WTC11 (cell line): ENCODE measurements around the gene USH2A. TPM values are rescaled to one million over a fixed set of nuclear protein-coding genes. Genes with fewer than 3 reads are reported as not detected.

Experiments used
- ATAC-seq: fragments of 200-7000 bp; cut with Tn5 transposase; 2 replicates; pipeline ENCODE4 v1.10.0; 2021; ENCODE audit warnings: mild to moderate bottlenecking, moderate library complexity
- CTCF ChIA-PET: fragments of 300-600 bp; sonication (Branson Sonifier 250); formaldehyde crosslinking; loops from one replicate; lab custom pipeline; 2021; ENCODE audit warnings: antibody characterized with exemption; lab: Charles Lee
- POLR2A ChIA-PET: fragments of 350-600 bp; sonication (Branson Sonifier 250); formaldehyde crosslinking; loops from one replicate; lab custom pipeline; 2021; ENCODE audit warnings: antibody characterized with exemption; lab: Charles Lee
- DNase-seq: peaks from one replicate; pipeline ENCODE4 v3.0.0; 2021; ENCODE audit warnings: low spot score
- H3K27ac Mint-ChIP-seq: 2 replicates; pipeline ENCODE4 v1.8.0; 2021; ENCODE audit warnings: mixed read lengths
- H3K27me3 Mint-ChIP-seq: 2 replicates; pipeline ENCODE4 v1.8.0; 2021; ENCODE audit warnings: low read depth, mild to moderate bottlenecking, moderate library complexity, mixed read lengths
- H3K36me3 Mint-ChIP-seq: 2 replicates; pipeline ENCODE4 v1.8.0; 2021; ENCODE audit warnings: mixed read lengths
- H3K4me1 Mint-ChIP-seq: 2 replicates; pipeline ENCODE4 v1.8.0; 2022; ENCODE audit warnings: mixed read lengths
- H3K4me3 Mint-ChIP-seq: 2 replicates; pipeline ENCODE4 v1.8.0; 2021; ENCODE audit warnings: mild to moderate bottlenecking, moderate library complexity, mixed read lengths
- H3K9me3 Mint-ChIP-seq: 2 replicates; pipeline ENCODE4 v1.8.0; 2021; ENCODE audit warnings: mixed read lengths
- CBFB ChIP-seq: sonication (generic); formaldehyde crosslinking; IDR thresholded peaks from 2 replicates; pipeline ENCODE4 v1.8.1; 2022; ENCODE audit warnings: mild to moderate bottlenecking, low read depth, missing genetic modification reagents
- FOXP1 ChIP-seq: sonication (generic); formaldehyde crosslinking; IDR thresholded peaks from 2 replicates; pipeline ENCODE4 v1.8.0; 2022; ENCODE audit warnings: missing genetic modification reagents, mild to moderate bottlenecking, moderate library complexity, borderline replicate concordance
- KAT7 ChIP-seq: sonication (generic); formaldehyde crosslinking; IDR thresholded peaks from 2 replicates; pipeline ENCODE4 v1.8.1; 2023; ENCODE audit warnings: missing genetic modification reagents, mild to moderate bottlenecking, borderline replicate concordance
- MYBL2 ChIP-seq: sonication (generic); formaldehyde crosslinking; IDR thresholded peaks from 2 replicates; pipeline ENCODE4 v1.8.1; 2023; ENCODE audit warnings: mild to moderate bottlenecking, moderate library complexity, missing genetic modification reagents
- NR3C1 ChIP-seq: sonication (generic); formaldehyde crosslinking; conservative IDR thresholded peaks from 2 replicates; pipeline ENCODE4 v1.8.1; 2023; ENCODE audit warnings: low read depth, mild to moderate bottlenecking, missing genetic modification reagents
- RELA ChIP-seq: sonication (generic); formaldehyde crosslinking; IDR thresholded peaks from 2 replicates; pipeline ENCODE4 v1.8.1; 2022; ENCODE audit warnings: missing genetic modification reagents, mild to moderate bottlenecking, borderline replicate concordance
- RORB ChIP-seq: fragments of 250-450 bp; sonication (Bioruptor Pico); IDR thresholded peaks from 2 replicates; pipeline ENCODE4 v1.9.0; 2021; ENCODE audit warnings: mild to moderate bottlenecking
- SP1 ChIP-seq: sonication (generic); formaldehyde crosslinking; conservative IDR thresholded peaks from 2 replicates; pipeline ENCODE4 v1.8.1; 2022; ENCODE audit warnings: missing genetic modification reagents
- TP53 ChIP-seq: sonication (generic); formaldehyde crosslinking; IDR thresholded peaks from 2 replicates; pipeline ENCODE4 v1.8.1; 2023; ENCODE audit warnings: mild to moderate bottlenecking, missing genetic modification reagents
- ZNF219 ChIP-seq: sonication (generic); formaldehyde crosslinking; IDR thresholded peaks from 2 replicates; pipeline ENCODE4 v1.8.0; 2023; ENCODE audit warnings: missing genetic modification reagents, mild to moderate bottlenecking, borderline replicate concordance
- ZNF396 ChIP-seq: fragments of 250-450 bp; sonication (Bioruptor Pico); IDR thresholded peaks from 2 replicates; pipeline ENCODE4 v1.8.0; 2021; ENCODE audit warnings: mild to moderate bottlenecking, moderate library complexity, borderline replicate concordance
- ZNF671 ChIP-seq: fragments of 250-450 bp; sonication (Bioruptor Pico); IDR thresholded peaks from 2 replicates; pipeline ENCODE4 v1.8.0; 2021; ENCODE audit warnings: mild to moderate bottlenecking
- total RNA-seq: library from RNA; stranded (reverse); gene quantifications from 3 replicates; pipeline ENCODE4 v1.2.3, GENCODE V29; 2021
- TF ChIP-seq, protein P1 (sequence below): fragments of 250-450 bp; sonication (Bioruptor Pico); IDR thresholded peaks from 2 replicates; pipeline ENCODE4 v1.9.0; 2021; ENCODE audit warnings: mild to moderate bottlenecking
- TF ChIP-seq, protein P2 (sequence below): sonication (generic); formaldehyde crosslinking; conservative IDR thresholded peaks from 2 replicates; pipeline ENCODE4 v1.8.1; 2023; ENCODE audit warnings: mild to moderate bottlenecking, low read depth, missing genetic modification reagents, moderate library complexity
- TF ChIP-seq, protein P3 (sequence below): sonication (generic); formaldehyde crosslinking; IDR thresholded peaks from 2 replicates; pipeline ENCODE4 v1.8.0; 2022; ENCODE audit warnings: mild to moderate bottlenecking, missing genetic modification reagents
- TF ChIP-seq, protein P4 (sequence below): sonication (generic); formaldehyde crosslinking; IDR thresholded peaks from 2 replicates; pipeline ENCODE4 v1.8.1; 2022; ENCODE audit warnings: mild to moderate bottlenecking, moderate library complexity, missing genetic modification reagents
- TF ChIP-seq, protein P5 (sequence below): fragments of 250-450 bp; sonication (Bioruptor Pico); conservative IDR thresholded peaks from 2 replicates; pipeline ENCODE4 v1.9.0; 2021; ENCODE audit warnings: mild to moderate bottlenecking
- TF ChIP-seq, protein P6 (sequence below): sonication (generic); formaldehyde crosslinking; IDR thresholded peaks from 2 replicates; pipeline ENCODE4 v1.8.1; 2023; ENCODE audit warnings: mild to moderate bottlenecking, moderate library complexity, missing genetic modification reagents
- TF ChIP-seq, protein P7 (sequence below): fragments of 250-450 bp; sonication (Bioruptor Pico); IDR thresholded peaks from 2 replicates; pipeline ENCODE4 v2.1.2; 2022; ENCODE audit warnings: mild to moderate bottlenecking, moderate library complexity
- TF ChIP-seq, protein P8 (sequence below): fragments of 200-600 bp; IDR thresholded peaks from 2 replicates; pipeline ENCODE4 v1.8.0; 2022; ENCODE audit warnings: antibody characterized with exemption

Gene USH2A
- total RNA-seq, 1 experiment from 2014 or later: 0.37 TPM

DNA sequence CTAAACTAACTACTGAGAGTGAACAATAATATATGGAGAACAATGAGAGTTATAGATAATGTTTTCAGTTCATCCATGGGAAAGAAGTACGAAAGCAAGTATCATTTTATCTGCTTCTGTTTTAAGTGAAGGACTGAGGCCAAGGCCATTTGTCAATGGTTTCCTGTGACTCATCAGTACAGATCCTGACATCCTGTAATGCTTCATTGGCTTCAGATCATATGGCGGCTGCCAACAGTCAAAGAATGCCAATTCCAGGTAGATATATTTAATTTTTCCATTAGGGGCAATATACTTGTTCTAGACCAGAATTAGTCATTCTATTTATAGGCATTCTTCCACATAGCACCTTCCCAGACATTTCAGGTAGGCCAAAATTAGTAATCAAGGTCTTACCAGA is 97.3 kb downstream of the USH2A start:
- ChIA-PET POLR2A (no interaction called here), CTCF (no interaction called here)
- Mint-ChIP-seq H3K36me3 (no peaks in the 10 kb centered on the region), H3K4me1 (0 out of 2 replicates have a peak, but pooled peaks cover 3% of the 10 kb centered on the region), H3K27ac (no peak overlapping the region), H3K9me3 (no peaks in the 10 kb centered on the region), H3K27me3 (no peaks in the 10 kb centered on the region), H3K4me3 (no peak overlapping the region)
- no peak for ATAC-seq
- TF ChIP-seq SP1 (no peak), KAT7 (no peak), MYBL2 (CRISPR knock-in tag) (no peak), ZNF396 (CRISPR knock-in tag) (no peak), ZNF671 (no peak), TP53 (no peak), NR3C1 (no peak), RELA (no peak), ZNF219 (CRISPR knock-in tag) (no peak), RORB (no peak), CBFB (CRISPR knock-in tag) (no peak), FOXP1 (no peak)
- TF ChIP-seq, protein P1, sequence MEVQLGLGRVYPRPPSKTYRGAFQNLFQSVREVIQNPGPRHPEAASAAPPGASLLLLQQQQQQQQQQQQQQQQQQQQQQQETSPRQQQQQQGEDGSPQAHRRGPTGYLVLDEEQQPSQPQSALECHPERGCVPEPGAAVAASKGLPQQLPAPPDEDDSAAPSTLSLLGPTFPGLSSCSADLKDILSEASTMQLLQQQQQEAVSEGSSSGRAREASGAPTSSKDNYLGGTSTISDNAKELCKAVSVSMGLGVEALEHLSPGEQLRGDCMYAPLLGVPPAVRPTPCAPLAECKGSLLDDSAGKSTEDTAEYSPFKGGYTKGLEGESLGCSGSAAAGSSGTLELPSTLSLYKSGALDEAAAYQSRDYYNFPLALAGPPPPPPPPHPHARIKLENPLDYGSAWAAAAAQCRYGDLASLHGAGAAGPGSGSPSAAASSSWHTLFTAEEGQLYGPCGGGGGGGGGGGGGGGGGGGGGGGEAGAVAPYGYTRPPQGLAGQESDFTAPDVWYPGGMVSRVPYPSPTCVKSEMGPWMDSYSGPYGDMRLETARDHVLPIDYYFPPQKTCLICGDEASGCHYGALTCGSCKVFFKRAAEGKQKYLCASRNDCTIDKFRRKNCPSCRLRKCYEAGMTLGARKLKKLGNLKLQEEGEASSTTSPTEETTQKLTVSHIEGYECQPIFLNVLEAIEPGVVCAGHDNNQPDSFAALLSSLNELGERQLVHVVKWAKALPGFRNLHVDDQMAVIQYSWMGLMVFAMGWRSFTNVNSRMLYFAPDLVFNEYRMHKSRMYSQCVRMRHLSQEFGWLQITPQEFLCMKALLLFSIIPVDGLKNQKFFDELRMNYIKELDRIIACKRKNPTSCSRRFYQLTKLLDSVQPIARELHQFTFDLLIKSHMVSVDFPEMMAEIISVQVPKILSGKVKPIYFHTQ (CRISPR knock-in tag): no peak
- TF ChIP-seq, protein P2, sequence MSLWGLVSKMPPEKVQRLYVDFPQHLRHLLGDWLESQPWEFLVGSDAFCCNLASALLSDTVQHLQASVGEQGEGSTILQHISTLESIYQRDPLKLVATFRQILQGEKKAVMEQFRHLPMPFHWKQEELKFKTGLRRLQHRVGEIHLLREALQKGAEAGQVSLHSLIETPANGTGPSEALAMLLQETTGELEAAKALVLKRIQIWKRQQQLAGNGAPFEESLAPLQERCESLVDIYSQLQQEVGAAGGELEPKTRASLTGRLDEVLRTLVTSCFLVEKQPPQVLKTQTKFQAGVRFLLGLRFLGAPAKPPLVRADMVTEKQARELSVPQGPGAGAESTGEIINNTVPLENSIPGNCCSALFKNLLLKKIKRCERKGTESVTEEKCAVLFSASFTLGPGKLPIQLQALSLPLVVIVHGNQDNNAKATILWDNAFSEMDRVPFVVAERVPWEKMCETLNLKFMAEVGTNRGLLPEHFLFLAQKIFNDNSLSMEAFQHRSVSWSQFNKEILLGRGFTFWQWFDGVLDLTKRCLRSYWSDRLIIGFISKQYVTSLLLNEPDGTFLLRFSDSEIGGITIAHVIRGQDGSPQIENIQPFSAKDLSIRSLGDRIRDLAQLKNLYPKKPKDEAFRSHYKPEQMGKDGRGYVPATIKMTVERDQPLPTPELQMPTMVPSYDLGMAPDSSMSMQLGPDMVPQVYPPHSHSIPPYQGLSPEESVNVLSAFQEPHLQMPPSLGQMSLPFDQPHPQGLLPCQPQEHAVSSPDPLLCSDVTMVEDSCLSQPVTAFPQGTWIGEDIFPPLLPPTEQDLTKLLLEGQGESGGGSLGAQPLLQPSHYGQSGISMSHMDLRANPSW (CRISPR knock-in tag): no peak
- TF ChIP-seq, protein P3, sequence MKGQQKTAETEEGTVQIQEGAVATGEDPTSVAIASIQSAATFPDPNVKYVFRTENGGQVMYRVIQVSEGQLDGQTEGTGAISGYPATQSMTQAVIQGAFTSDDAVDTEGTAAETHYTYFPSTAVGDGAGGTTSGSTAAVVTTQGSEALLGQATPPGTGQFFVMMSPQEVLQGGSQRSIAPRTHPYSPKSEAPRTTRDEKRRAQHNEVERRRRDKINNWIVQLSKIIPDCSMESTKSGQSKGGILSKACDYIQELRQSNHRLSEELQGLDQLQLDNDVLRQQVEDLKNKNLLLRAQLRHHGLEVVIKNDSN (CRISPR knock-in tag): no peak
- TF ChIP-seq, protein P4, sequence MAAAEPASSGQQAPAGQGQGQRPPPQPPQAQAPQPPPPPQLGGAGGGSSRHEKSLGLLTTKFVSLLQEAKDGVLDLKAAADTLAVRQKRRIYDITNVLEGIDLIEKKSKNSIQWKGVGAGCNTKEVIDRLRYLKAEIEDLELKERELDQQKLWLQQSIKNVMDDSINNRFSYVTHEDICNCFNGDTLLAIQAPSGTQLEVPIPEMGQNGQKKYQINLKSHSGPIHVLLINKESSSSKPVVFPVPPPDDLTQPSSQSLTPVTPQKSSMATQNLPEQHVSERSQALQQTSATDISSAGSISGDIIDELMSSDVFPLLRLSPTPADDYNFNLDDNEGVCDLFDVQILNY (CRISPR knock-in tag): no peak
- TF ChIP-seq, protein P5, sequence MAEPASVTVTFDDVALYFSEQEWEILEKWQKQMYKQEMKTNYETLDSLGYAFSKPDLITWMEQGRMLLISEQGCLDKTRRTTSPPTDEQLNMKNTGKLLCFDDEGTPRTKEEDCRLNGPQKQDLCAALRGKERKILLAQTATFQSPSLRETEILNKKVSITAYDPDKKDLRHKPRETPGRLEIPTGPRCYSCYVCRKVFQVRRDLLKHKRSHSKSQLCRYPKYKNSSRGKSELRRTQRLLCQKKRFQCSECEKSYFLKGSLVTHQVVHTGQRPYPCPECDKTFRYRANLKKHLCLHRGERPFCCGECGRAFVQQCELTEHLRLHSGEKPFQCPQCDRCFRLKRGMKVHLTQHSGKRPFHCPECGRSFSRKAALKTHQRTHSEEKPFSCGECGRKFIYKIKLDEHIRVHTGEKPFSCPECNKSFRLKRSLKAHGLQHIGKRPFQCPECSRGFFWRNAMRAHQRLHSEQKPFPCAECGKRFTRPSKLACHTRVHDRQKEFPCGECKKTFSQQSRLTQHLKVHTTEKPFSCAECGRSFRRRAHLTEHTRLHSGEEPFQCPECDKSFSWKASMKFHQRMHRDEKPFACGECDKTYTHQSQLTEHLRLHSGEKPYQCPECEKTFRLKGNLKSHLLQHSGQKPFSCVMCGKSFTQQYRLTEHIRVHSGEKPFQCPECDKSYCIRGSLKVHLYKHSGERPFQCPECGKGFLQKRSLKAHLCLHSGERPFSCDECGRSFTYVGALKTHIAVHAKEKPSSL (CRISPR knock-in tag): no peak
- TF ChIP-seq, protein P6, sequence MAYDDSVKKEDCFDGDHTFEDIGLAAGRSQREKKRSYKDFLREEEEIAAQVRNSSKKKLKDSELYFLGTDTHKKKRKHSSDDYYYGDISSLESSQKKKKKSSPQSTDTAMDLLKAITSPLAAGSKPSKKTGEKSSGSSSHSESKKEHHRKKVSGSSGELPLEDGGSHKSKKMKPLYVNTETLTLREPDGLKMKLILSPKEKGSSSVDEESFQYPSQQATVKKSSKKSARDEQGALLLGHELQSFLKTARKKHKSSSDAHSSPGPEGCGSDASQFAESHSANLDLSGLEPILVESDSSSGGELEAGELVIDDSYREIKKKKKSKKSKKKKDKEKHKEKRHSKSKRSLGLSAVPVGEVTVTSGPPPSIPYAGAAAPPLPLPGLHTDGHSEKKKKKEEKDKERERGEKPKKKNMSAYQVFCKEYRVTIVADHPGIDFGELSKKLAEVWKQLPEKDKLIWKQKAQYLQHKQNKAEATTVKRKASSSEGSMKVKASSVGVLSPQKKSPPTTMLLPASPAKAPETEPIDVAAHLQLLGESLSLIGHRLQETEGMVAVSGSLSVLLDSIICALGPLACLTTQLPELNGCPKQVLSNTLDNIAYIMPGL (CRISPR knock-in tag): no peak
- TF ChIP-seq, protein P7, sequence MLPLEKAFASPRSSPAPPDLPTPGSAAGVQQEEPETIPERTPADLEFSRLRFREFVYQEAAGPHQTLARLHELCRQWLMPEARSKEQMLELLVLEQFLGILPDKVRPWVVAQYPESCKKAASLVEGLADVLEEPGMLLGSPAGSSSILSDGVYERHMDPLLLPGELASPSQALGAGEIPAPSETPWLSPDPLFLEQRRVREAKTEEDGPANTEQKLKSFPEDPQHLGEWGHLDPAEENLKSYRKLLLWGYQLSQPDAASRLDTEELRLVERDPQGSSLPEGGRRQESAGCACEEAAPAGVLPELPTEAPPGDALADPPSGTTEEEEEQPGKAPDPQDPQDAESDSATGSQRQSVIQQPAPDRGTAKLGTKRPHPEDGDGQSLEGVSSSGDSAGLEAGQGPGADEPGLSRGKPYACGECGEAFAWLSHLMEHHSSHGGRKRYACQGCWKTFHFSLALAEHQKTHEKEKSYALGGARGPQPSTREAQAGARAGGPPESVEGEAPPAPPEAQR: no peak
- TF ChIP-seq, protein P8, sequence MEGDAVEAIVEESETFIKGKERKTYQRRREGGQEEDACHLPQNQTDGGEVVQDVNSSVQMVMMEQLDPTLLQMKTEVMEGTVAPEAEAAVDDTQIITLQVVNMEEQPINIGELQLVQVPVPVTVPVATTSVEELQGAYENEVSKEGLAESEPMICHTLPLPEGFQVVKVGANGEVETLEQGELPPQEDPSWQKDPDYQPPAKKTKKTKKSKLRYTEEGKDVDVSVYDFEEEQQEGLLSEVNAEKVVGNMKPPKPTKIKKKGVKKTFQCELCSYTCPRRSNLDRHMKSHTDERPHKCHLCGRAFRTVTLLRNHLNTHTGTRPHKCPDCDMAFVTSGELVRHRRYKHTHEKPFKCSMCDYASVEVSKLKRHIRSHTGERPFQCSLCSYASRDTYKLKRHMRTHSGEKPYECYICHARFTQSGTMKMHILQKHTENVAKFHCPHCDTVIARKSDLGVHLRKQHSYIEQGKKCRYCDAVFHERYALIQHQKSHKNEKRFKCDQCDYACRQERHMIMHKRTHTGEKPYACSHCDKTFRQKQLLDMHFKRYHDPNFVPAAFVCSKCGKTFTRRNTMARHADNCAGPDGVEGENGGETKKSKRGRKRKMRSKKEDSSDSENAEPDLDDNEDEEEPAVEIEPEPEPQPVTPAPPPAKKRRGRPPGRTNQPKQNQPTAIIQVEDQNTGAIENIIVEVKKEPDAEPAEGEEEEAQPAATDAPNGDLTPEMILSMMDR: no peak
- no peak for DNase-seq
